ENCODE results near the gene KIF26B. TPM values are rescaled to one million over a fixed set of nuclear protein-coding genes. Genes with fewer than 3 reads are reported as not detected.

The KIF26B gene
- polyA plus RNA-seq, 5 donors = 3.5 to 8.5 (median 5.1) TPM

DNA sequence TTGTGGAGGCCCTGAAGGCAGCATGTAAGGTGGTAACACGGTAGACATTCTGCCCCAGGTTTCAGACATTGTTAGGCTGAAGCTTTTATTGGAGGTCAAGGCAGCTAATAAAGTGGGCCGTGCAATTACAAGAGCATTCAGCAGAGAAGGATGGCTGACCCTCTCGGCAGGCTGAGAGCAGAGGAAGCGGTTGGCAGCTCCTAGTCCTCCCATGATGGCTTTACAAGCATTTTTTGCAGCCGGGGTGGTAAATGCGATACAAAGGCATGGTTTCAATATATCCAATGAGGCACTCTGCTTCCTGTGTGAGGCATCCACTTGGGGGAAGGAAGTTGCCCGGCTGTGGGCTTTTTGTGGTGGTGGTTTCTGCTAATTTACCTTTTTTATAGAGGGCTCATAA, 14.6 kb downstream of the KIF26B start:
- DNase-seq = no peak

DNA sequence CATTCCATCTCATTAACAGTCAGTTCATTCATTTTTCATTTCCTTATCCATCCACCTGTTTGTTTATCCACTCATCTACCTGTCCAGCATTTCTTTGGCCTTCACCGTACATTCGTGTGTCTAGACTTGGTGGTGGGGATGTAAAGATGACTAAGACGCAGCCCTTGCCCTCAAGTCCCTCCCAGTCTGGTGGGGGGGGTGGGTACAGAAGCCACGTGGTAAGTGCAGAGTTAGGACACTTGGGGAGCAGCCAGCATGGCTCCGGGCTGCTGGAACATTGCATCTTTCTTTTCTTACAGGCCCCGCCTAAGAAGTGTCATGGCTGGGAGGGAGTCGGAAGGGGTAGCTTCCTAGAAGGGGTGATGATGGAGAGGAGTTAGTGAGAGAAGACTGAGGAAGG, 17.2 kb downstream of the KIF26B start:
- DNase-seq = no peak

DNA sequence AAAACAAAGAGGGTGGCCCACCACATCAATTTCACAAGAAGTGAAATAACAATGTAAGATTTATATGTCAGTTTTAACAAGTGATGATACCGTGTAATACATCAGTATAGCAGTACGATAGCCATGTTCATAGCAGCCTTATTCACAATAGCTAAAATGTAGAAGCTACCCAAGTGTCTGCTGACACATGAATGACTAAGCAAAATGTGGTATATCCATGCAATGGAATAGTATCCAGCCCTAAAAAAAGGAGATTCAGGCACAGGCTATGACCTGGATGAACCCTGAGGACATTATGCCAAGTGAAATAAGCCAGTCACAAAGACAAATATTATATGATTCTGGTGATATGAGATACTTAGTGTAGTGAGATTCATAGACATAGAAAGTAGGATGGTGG, 18.0 kb downstream of the KIF26B start:
- no peak for DNase-seq

DNA sequence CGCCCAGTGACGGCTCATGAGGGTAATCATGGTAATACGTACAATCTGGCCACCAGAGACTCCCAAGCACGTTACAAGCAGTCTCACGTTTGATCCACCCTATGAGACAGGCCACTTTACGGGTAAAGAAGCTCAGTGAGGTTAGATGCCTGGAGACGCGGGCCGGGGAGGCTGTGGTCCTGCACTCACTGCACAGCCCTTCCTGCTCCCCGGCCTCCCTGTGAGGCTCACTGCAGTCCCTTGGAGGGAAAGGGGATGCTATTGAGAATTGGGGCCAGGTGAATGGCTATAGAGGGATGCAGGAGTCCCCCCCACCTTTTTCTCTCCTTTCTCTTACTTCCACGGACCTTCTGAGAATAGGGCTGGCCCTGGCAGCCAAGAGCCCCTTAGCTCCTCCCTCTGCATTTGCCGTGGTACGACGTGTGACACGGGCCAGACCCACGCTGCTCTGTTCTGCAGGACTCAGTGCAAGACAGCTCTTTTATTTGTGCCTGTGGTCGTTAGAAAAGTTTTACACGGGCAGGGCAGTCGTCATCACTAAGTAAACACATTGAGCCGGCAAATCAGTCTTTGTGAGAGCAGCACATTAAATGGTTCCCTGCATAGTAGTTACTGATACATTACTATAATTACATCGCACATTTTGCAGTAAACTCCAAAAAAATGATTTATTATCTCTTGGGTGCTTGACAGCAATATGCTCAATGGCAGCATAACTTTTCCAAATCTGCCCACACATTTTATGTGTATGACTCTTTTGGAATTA, 18.8 kb downstream of the KIF26B start:
- DNase-seq = no peak

DNA sequence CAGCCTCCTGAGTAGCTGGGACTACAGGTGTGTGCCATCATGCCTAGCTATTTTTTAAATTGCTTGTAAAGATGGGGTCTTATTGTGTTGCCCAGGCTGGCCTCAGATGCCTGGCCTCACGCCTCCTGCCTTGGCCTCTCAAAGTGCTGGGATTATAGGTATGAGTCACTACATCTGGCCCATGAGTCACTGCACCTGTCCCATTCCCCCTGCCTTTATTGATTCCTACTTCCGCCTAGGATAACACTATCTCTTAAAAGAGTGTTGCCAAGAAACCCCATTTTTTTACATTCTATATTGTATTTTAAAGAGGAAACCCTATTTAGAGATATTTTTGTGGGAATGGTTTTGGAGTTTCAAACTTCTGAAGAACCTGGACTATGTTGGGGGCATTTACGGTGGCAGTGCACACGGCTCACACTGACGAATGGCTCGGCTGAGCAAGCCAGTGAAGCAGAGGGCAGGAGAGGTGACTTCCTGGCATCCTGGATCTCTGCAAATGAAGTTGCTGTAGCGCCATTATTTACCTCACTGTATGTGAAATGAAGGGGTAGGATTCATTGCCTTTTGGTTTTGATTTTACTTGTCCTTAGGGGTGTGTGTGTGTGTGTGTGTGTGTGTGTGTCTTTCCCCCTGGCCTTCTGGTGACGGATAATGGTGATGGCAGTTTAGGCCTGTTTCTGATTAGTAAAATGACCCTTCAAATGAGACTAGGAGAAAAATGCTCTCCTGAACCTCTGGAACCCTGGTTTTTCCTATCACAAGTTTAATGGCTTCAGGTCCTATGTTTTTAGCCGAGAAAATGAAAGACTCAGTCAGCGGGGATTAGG, 22.5 kb downstream of the KIF26B start:
- no peak for DNase-seq

DNA sequence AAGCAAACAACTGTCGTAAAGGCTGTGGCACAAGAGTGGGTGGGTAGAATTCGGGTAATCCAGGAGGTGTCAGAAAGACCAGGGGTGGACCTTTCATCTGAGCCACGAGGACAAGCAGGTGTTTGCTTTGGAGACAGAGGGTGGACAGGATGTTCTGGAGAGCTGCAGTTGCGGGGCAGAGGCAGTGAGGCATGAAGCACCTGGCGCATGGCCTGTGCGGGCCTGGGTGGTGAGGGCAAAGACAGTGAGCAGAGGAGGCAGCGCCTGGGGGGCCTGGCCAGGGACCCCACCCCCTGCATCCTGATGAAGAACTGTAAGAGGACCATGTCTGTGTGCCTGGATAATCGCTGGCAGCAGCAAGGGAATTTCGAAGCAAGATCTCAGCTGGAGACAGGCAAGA, 24.9 kb downstream of the KIF26B start:
- DNase-seq = no peak

DNA sequence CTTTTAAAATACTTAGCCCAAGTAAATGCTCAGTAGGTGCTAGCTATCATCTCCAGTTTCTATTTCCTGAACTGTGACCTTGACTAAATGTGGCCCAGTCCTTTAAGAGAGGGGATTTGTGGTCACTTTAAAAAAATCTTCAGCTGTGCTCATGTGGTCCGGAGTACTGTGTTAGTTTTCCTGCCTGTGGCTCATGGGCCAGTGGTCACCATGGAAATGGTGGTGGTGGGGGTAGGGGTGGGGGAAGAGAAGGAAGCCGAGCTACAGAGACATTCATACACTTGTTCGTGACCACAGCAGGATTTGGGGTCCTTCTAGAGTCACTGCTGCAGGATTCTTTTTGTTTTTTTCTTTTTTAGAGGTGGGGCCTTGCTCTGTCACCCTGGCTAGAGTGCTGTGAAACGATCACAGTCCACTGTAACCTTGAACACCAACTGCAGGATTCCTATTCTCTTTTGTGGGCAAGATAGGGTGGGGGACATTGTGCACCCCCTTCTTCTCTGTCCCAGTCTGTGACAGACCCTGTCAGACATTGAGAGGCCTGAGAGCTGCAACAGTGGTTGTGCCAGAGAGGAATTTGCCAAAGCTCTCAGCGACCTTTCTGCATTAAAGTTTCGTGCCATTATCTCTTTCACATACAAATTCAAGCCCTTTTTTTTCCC, 25.8 kb downstream of the KIF26B start:
- no peak for DNase-seq

DNA sequence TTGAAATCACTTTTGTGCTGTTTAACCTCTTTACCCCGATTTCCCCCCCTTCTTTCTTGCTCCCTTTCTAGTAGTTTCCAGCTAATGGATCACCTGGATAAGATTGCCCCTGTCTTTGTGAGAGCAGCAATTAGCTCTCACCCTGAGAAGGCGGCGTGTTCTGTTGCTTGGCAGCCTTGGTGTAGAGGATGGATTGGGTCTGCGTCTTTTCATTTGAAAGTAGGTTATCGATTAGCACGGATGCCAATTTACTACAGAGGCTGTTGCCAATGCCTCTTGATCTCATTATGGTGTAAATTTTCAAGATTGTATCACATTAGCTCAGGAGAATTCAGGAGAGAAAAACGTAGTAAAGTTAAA, 26.4 kb downstream of the KIF26B start:
- DNase-seq = no peak

DNA sequence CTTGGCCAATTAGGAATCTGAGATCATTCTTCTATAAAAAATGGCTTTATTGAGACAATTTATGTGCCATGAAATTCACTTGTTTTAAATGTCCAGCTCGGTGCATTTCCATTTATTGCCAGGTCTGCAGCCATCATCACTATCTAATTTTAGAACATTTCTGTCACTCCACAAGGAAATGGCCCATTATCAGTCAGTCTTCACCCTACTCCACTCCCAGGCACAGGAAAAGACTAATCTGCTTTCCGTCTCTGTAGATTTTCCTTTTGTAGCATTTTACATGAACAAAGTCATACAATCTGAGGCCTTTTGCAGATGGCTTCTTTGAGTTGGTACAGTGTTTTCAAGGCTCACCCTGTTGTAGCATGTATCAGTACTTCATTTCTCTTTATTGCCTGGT, 27.2 kb downstream of the KIF26B start:
- DNase-seq = no peak

DNA sequence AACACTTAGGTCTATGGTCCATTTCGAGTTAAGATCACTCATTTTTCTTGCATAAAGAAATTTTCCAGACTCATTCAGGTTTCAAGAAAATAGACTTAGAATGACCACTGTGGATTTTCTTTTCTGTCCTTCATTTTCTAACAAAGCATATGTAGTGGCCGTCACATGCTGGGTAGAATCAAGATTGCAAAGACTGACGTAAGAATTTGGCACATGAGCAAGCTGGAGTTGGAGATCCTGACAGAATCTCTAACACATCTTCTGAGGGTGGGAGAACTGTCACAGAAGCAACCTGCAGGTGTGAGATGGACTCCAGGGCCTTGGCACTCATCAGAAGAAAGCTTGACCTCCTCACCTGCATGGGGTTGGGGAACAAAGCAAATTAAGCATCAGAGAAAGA, 28.6 kb downstream of the KIF26B start:
- DNase-seq = no peak

DNA sequence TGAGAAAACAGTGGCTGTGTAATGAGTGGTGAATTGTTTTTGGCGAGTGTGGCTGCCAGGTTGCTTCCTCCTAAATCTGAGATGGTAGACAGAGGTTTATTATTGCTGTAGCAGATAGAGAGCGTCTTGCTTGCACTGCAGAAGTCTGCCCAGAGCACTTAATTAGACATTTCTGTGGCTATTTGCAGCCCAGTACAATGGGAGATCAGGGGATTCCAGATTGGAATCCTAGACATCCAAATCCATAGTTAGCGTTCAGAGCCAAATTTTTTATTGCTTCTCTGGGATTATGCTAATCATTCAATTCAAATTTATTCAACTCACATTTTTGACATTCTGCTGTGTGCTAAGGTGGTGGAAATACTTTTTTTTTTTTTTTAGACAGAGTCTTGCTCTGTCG, 30.0 kb downstream of the KIF26B start:
- no peak for DNase-seq

DNA sequence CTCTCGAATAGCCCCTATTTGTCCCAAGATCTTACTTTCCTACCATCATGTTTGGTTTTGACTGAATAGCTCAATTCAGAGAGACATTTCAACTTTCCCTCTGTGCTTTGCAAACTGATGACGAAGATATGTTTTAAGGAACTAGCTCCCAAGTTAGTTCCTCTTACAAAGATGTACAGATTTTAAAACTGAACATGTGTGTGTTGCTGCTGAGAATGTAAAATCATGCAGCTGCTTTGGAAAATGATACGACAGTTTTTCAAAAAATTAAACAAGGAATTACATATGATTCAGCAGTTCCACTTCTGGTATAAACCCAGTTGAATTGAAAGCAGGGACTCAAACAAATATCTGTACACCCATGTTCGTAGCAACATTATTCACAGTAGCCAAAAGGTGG, 33.6 kb downstream of the KIF26B start:
- no peak for DNase-seq

DNA sequence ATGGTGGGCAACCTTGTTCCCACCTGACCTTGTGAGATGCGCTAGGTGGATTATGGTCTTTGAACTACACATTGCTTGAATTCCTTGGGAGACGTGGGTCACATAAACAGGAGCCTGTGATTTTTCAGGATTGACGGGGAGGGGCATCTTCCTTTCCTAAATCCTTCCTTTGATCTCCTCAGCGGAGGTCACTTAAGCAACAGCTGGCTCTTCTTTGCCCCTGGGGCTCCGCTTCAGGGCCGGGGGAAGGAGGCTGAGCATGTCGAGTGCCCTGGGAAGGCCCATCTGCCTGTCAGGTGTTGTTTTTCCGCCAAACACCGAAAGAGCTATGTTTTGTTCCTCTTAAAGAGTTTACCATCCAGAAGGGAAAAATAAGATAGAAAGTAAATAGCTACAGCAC, 40.6 kb downstream of the KIF26B start:
- no peak for DNase-seq

DNA sequence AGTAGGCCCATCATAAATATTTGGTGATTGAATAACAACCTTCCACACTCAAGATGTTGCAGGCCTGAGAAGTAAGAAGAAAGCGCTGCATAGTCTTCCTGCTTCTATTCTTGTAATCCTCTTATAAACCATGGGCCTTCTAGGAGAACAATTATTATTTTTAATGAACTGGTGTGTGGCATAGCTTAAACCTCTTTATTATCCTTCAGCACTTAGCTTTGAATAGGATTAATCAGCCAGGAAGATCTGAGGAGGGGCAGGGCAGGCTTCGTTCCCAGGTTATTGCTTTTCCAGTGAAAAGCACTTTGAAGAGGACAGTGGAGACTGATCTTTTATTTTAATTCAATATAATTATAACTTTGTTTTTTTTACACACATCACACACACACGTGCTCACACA, 42.3 kb downstream of the KIF26B start:
- no peak for DNase-seq

DNA sequence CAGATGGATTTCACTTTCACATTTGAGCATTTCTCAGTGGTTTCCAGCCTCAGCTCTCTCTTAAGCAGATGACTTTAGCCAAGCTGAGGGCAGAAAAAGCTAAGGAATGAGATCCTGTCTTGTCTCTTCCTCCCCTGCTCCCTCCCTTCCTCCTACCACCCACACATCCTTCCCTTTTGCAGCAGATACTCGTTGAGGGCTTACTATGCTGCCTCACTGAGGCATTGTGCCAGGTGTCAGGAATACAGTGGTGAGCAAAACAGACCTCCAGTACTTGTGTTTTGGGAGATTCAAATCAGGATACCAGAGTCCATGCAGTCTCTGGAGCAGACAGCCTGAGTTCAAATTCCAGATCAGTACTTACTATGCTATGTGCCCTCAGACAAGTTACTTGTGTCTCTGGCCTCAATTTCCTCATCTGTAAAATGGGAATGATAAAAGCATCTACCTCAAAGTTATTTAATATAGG, 43.2 kb downstream of the KIF26B start:
- DNase-seq = no peak

DNA sequence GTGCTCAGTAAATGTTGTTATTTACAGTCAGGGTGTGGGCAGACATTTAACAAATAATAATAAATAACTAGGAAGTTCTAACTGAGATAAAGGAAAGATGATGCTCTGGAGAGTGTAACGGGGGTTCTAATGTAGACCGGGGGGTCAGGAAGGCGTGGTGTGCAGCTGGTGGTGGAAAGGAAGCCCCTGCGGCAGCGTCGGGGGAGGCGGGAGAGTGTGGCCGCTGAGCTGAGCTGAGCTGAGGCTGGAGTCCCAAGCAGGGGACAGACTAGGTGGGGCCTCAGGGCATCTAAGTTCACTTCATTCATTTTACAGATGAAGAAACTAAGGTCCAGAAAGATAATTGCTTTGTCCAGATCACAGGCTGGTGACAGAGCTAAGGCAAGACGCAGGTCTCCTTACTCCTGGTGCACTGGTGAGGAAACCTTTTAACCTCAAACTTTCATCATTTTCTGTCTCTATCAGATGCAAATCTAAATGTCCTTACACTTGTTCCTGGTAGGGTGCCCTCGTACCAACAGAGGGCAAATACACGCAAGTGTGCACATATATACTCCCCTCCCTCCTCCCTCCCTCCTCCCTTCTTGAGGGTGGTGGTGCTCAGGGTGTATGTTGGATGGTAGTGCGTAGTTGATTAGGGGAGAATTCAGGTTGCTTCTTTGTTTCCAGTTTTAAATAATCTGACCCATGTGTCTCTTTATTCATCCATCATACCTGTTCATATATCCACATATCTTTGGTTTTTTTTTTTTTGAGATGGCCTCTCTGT, 44.1 kb downstream of the KIF26B start:
- no peak for DNase-seq

DNA sequence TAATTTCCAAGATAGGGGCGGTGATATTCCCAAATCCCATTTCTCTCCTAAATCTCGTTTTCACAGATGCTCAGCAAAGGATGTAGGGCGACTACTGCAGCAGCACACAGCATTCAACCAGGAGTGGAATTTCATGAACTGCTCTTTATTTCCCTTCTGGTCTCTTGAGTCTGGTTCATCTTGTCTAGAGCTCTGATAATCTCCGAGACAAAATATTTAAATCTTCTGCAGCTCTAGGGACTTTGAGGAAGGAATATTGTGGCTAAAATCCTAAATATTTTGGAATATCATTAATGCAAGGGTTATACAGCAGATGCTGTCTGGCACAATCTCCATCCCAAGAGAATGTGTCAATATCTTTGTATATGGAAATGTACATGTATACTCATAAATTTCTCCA, 45.4 kb downstream of the KIF26B start:
- DNase-seq = no peak

DNA sequence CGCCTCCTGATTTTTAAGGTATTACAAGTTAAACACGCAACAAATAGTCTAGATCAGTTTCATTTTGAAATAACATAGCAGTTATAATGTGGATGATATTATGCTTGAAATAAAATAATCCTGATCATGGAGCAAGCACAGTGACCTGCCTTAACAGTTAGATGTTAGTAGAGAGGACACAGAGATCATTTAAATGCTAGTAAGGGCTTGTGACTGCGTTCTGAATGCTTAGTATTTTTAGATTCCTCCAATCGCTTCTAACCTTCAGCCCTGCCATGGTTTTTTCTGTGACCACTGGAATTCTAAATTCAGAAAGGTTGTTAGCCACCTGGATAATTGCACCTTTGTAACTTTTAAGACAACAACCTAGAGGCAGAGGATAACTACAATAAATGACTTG, 46.4 kb downstream of the KIF26B start:
- DNase-seq = no peak

DNA sequence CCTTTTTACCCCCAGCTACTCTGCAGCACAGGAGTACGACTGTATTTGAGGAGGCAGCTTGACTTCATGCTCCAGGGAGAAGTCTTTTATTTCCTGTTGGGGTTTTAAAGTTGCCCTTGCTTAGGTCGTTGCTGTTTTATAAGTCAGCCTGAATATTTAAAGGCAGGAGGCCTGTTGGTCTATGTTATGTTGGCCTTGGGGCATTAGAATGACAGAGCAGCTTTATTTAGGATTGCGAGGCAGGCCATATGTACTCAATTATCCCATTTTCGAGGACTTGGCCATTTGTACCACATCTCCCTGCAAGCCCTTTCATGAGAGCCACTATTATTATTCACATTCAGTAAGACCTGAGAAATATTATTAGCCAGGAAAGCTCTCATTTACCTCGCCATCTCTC, 47.0 kb downstream of the KIF26B start:
- no peak for DNase-seq

DNA sequence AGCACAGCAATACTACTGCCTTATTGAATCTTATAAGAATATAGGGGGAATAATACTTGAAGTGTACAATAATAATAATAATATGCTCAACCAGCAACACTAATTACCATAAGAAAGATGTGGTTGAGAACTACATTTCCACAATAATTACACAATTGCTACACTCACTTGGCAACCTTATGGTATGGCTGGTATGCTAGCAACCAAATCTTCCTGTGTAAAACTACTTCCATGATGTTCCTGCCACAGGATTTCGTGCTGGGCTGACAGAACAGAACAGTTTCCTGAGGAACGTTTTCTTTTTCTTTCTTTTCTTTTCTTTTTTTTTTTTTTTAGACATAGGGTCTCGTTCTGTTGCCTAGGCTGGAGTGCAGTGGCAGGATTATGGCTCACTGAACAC, 50.6 kb downstream of the KIF26B start:
- no peak for DNase-seq

DNA sequence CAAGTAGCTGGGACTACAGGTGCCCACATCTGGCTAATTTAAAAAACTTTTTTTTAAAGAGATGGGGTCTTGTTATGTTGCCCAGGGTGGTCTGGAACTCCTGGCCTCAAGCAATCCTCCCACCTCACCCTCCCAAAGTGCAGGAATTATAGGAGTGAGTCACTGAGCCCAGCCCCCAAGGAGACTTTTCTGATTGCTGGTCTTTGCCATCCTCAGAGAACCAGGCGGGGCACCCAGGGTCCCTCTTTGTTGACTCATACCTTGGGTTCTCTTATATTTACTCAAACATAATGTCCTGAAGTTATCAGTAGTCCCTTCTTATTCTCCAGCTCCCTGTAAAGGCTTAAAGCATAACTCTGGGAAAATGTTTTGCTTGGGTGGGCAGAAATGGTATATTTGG, 51.1 kb downstream of the KIF26B start:
- no peak for DNase-seq

DNA sequence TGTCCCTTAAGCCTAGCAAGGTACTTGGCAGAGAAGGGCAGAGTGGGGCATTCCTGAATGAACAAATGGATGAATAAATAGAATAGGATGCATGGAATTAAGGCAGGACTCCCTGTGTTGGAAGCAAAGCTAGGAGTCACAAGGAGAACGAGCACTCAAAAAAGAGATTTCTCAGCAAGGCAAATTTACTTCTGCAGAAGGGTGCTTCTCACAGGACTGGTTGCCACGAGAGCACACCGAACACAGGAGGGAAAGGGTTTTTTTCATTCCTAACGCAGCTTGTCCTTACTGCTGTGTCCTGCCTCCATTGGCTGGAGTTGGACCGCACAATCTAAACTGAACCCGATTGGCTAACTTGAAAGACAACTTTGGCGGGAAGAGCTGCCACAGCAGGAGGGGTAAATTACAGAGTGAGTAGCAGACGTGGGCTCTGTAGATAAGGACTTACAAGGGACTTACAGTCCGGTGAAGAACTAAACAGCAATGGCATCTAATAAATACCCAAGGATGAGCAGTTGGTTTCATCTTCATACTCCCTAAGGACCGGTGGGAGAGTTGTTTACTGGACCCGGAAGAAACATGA, 52.4 kb downstream of the KIF26B start:
- DNase-seq = no peak
